MM.1S (cell line): ENCODE data around the gene MXRA5.

Experiments used
- DNase-seq: peaks from one replicate; pipeline ENCODE4 v3.0.0-alpha.2; 2015
- H2AFZ ChIP-seq: fragments of 300-600 bp; sonication (generic); 2 replicates; pipeline ENCODE4 v1.6.0; 2016; ENCODE audit warnings: antibody characterized with exemption, low read length
- H3F3A ChIP-seq: fragments of 300-600 bp; sonication (generic); 2 replicates; pipeline ENCODE4 v1.6.1; 2016; ENCODE audit warnings: mild to moderate bottlenecking, antibody characterized with exemption, low read length, moderate library complexity, mixed read lengths; ENCODE audit not compliant: insufficient read depth
- H3K27ac ChIP-seq: fragments of 300-600 bp; sonication (generic); 2 replicates; pipeline ENCODE4 v1.5.1; 2016; ENCODE audit warnings: mild to moderate bottlenecking, low read length
- H3K27me3 ChIP-seq: fragments of 300-600 bp; sonication (generic); replicated peaks from 2 replicates; pipeline ENCODE4 v1.6.0; 2016; ENCODE audit warnings: low read length; ENCODE audit not compliant: insufficient read depth
- H3K36me3 ChIP-seq: fragments of 300-600 bp; sonication (generic); replicated peaks from 2 replicates; pipeline ENCODE4 v1.6.1; 2016; ENCODE audit warnings: mild to moderate bottlenecking, low read length, mixed read lengths; ENCODE audit not compliant: insufficient read depth
- H3K4me1 ChIP-seq: fragments of 300-600 bp; sonication (generic); 2 replicates; pipeline ENCODE4 v1.6.1; 2016; ENCODE audit warnings: low read length, mixed read lengths
- H3K4me2 ChIP-seq: fragments of 300-600 bp; sonication (generic); 2 replicates; pipeline ENCODE4 v1.6.0; 2016; ENCODE audit warnings: low read depth, low read length
- H3K4me3 ChIP-seq: fragments of 300-600 bp; sonication (generic); 2 replicates; pipeline ENCODE4 v1.5.1; 2016; ENCODE audit warnings: low read length, mixed read lengths
- H3K79me2 ChIP-seq: fragments of 300-600 bp; sonication (generic); 2 replicates; pipeline ENCODE4 v1.6.1; 2016; ENCODE audit warnings: mixed run types, low read length, mixed read lengths
- H3K9ac ChIP-seq: fragments of 300-600 bp; sonication (generic); 2 replicates; pipeline ENCODE4 v1.6.1; 2016; ENCODE audit warnings: low read length, mixed read lengths
- H3K9me2 ChIP-seq: fragments of 300-600 bp; sonication (generic); replicated peaks from 2 replicates; pipeline ENCODE4 v1.6.1; 2016; ENCODE audit warnings: mild to moderate bottlenecking, low read length, mixed read lengths; ENCODE audit not compliant: insufficient read depth
- H3K9me3 ChIP-seq: fragments of 300-600 bp; sonication (generic); replicated peaks from 2 replicates; pipeline ENCODE4 v1.6.1; 2016; ENCODE audit warnings: mild to moderate bottlenecking, low read length, mixed read lengths; ENCODE audit not compliant: insufficient read depth
- H4K20me1 ChIP-seq: fragments of 300-600 bp; sonication (generic); 2 replicates; pipeline ENCODE4 v1.6.1; 2016; ENCODE audit warnings: mild to moderate bottlenecking, low read length, moderate library complexity, mixed read lengths; ENCODE audit not compliant: insufficient read depth
- EZH2 ChIP-seq: fragments of 300-600 bp; sonication (generic); optimal IDR thresholded peaks from 2 replicates; pipeline ENCODE3; 2017; ENCODE audit warnings: low read depth, mild to moderate bottlenecking, antibody characterized with exemption, low read length, mixed read lengths
- EZH2phosphoT487 ChIP-seq: fragments of 300-600 bp; sonication (generic); IDR thresholded peaks from 2 replicates; pipeline ENCODE4 v1.6.1; 2018; ENCODE audit warnings: antibody characterized with exemption, low read length
- TF ChIP-seq, protein P1 (sequence below): fragments of 300-600 bp; sonication (generic); IDR thresholded peaks from 2 replicates; pipeline ENCODE4 v1.5.1; 2016; ENCODE audit warnings: antibody characterized with exemption, low read length, mixed read lengths

The MXRA5 gene

DNA sequence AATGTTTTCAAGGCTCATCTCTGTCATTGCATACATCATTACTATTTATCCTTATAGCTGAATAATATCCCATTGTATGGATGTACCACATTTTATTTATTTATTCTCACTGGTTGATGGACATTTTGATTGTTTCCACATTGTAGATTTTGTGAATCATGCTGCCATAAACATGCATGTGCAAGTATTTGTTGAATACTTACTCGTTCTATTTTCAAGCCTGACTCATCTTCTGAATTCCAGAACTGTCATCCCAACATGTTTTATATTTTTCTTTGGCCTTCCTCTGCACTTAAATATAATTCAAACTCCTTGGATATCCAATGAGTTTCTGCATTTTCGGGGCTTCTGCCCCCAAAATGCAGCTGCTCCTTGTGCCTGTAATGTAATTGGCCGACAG, 77.6 kb downstream of the MXRA5 start:
- H3K9me2 ChIP-seq, result no peaks in the 10 kb centered on the region
- H3K4me3 ChIP-seq, result no peak overlapping the region
- no peaks in the 10 kb centered on the region for H3K4me1 ChIP-seq
- H3F3A ChIP-seq, result no peaks in the 10 kb centered on the region
- DNase-seq, result no peak
- H4K20me1 ChIP-seq, result no peaks in the 10 kb centered on the region
- H3K79me2 ChIP-seq, result no peaks in the 10 kb centered on the region
- no peak overlapping the region for H3K4me2 ChIP-seq
- no peak overlapping the region for H3K9ac ChIP-seq
- H3K27ac ChIP-seq, result no peak overlapping the region
- TF ChIP-seq EZH2phosphoT487 (no peak), EZH2 (no peak)
- TF ChIP-seq, protein P1, sequence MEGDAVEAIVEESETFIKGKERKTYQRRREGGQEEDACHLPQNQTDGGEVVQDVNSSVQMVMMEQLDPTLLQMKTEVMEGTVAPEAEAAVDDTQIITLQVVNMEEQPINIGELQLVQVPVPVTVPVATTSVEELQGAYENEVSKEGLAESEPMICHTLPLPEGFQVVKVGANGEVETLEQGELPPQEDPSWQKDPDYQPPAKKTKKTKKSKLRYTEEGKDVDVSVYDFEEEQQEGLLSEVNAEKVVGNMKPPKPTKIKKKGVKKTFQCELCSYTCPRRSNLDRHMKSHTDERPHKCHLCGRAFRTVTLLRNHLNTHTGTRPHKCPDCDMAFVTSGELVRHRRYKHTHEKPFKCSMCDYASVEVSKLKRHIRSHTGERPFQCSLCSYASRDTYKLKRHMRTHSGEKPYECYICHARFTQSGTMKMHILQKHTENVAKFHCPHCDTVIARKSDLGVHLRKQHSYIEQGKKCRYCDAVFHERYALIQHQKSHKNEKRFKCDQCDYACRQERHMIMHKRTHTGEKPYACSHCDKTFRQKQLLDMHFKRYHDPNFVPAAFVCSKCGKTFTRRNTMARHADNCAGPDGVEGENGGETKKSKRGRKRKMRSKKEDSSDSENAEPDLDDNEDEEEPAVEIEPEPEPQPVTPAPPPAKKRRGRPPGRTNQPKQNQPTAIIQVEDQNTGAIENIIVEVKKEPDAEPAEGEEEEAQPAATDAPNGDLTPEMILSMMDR, result no peak
- H2AFZ ChIP-seq, result no peak overlapping the region
- H3K27me3 ChIP-seq, result no peaks in the 10 kb centered on the region
- no peaks in the 10 kb centered on the region for H3K36me3 ChIP-seq
- no peaks in the 10 kb centered on the region for H3K9me3 ChIP-seq

DNA sequence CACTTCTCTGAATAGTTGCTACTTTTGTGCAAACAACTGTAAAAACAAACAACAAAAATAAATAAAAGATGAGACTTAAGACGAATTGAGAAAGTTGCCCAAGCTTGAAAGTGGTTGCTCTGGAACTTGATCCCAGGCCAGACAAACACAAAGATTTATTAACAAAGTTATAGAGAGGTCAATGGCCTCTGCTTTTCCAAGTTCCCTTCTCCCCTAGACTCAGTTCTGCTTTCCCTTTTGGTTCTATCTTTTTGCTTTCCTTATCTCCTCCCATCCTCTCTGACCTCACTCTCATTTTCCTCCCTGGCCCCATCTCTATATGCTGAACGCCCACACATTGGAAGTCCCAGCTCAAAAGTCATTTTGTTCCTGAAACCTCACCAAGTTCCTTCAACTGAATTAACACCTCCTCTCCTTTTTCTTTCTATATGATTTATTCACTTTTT, 82.7 kb downstream of the MXRA5 start:
- DNase-seq, result no peak
- H4K20me1 ChIP-seq, result no peaks in the 10 kb centered on the region
- TF ChIP-seq, protein P1, result no peak
- TF ChIP-seq EZH2phosphoT487 (no peak), EZH2 (no peak)
- no peaks in the 10 kb centered on the region for H3F3A ChIP-seq
- H3K9ac ChIP-seq, result no peak overlapping the region
- no peaks in the 10 kb centered on the region for H3K79me2 ChIP-seq
- H3K27ac ChIP-seq, result no peak overlapping the region
- H3K4me1 ChIP-seq, result no peaks in the 10 kb centered on the region
- no peaks in the 10 kb centered on the region for H3K9me3 ChIP-seq
- no peak overlapping the region for H3K4me3 ChIP-seq
- no peaks in the 10 kb centered on the region for H3K36me3 ChIP-seq
- H3K27me3 ChIP-seq, result no peaks in the 10 kb centered on the region
- H3K4me2 ChIP-seq, result no peak overlapping the region
- H2AFZ ChIP-seq, result no peak overlapping the region
- H3K9me2 ChIP-seq, result no peaks in the 10 kb centered on the region

DNA sequence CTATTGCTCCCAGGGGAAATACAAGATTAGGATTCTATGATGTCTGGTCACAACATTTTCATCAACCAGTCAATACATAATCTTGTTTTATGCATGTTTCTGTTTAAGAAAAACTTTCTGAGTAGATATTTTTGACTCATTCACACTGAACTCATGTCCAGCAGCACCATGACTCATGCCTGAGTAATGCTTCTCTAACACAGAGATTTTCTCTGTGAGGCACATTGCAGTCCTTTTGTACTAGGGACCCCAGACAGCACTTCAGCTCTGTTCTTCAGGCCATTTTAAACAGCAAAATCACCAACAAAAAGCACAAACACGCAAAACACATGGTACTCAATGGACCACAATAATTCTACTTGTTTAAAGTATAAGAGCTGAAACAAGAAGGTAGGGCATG, 83.6 kb downstream of the MXRA5 start:
- no peaks in the 10 kb centered on the region for H3K9me2 ChIP-seq
- H3K27me3 ChIP-seq, result no peaks in the 10 kb centered on the region
- H3K9me3 ChIP-seq, result no peaks in the 10 kb centered on the region
- H3K9ac ChIP-seq, result no peak overlapping the region
- no peak overlapping the region for H3K4me3 ChIP-seq
- H3F3A ChIP-seq, result no peaks in the 10 kb centered on the region
- TF ChIP-seq EZH2 (no peak), EZH2phosphoT487 (no peak)
- TF ChIP-seq, protein P1, result no peak
- no peaks in the 10 kb centered on the region for H3K36me3 ChIP-seq
- no peak for DNase-seq
- no peak overlapping the region for H2AFZ ChIP-seq
- no peaks in the 10 kb centered on the region for H3K79me2 ChIP-seq
- H3K27ac ChIP-seq, result no peak overlapping the region
- no peaks in the 10 kb centered on the region for H4K20me1 ChIP-seq
- no peak overlapping the region for H3K4me2 ChIP-seq
- H3K4me1 ChIP-seq, result no peaks in the 10 kb centered on the region
